Measurements from ENCODE around the gene ECHS1.

DNA sequence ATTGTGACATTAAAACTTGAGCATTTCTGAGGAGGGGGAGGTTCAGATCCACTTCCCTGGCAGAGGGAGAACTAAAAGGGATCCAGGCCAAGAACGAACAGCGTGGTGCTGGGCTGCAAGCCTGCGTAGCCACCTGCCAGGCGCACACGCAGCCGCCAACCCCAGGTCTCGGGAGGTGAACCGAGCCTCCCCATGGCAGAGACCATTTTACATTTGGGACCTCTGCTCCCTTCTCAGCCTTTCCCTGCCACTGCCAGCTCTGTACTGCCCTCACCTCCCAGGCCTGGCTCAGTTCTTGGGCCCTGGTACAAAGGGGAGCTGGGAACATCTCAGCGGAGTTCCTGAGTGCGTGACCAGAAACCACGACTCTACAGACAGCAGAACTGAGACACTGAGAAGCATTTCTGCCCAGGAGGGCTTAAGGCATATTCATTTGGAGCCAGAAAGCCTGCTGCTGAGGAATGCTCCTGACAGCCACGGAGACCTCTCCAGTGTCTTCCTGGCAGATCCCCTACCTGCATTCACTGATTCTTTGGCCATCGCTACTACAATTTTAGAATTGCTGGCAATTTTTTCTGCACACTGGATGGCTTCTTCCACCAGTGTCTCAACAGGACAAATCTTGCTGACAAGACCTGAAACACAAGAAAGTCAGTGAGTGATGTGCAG, 7.6 kb downstream of the ECHS1 start:
- TF ChIP-seq, protein P1, sequence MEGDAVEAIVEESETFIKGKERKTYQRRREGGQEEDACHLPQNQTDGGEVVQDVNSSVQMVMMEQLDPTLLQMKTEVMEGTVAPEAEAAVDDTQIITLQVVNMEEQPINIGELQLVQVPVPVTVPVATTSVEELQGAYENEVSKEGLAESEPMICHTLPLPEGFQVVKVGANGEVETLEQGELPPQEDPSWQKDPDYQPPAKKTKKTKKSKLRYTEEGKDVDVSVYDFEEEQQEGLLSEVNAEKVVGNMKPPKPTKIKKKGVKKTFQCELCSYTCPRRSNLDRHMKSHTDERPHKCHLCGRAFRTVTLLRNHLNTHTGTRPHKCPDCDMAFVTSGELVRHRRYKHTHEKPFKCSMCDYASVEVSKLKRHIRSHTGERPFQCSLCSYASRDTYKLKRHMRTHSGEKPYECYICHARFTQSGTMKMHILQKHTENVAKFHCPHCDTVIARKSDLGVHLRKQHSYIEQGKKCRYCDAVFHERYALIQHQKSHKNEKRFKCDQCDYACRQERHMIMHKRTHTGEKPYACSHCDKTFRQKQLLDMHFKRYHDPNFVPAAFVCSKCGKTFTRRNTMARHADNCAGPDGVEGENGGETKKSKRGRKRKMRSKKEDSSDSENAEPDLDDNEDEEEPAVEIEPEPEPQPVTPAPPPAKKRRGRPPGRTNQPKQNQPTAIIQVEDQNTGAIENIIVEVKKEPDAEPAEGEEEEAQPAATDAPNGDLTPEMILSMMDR (IDR thresholded peaks at IDR 0.05) = no peak
- no peak for TF ChIP-seq EZH2 (IDR thresholded peaks at IDR 0.05)
